Vagina (tissue), 2 donors: Measurements from ENCODE around the gene GRPEL2. TPM values are rescaled to one million over a fixed set of nuclear protein-coding genes. Genes with fewer than 3 reads are reported as not detected.

Experiments
- DNase-seq, 2 donors: peaks; one replicate each; pipeline ENCODE4 v3.0.0-alpha.2; 2017; ENCODE audit errors: extremely low spot score in 2 of 2
- H3K27ac ChIP-seq: fragments of 200-600 bp; sonication (generic); one replicate; pipeline ENCODE4 v1.5.1; 2019
- H3K27me3 ChIP-seq: fragments of 200-600 bp; sonication (generic); one replicate; pipeline ENCODE4 v1.5.1; 2019
- H3K36me3 ChIP-seq, 2 donors: fragments of 200-600 bp; sonication (generic); one replicate each; pipeline ENCODE4 v1.5.1; 2017 to 2019
- H3K4me1 ChIP-seq: fragments of 200-600 bp; sonication (generic); one replicate; pipeline ENCODE4 v1.5.1; 2019
- H3K4me3 ChIP-seq, 2 donors: fragments of 200-600 bp; sonication (generic); 1 replicate in 1 of 2; 2 replicates in 1 of 2; pipeline ENCODE4 v1.5.1; 2016 to 2019
- H3K9me3 ChIP-seq: fragments of 200-600 bp; sonication (generic); one replicate; pipeline ENCODE4 v1.5.1; 2019
- POLR2A ChIP-seq, 2 donors: fragments of 450-650 bp; IDR thresholded peaks; one replicate each; pipeline ENCODE4 v1.6.1; 2017; ENCODE audit warnings: antibody characterized with exemption in 2 of 2, mild to moderate bottlenecking in 2 of 2, moderate library complexity in 2 of 2
- POLR2AphosphoS5 ChIP-seq, 2 donors: sonication (generic); formaldehyde crosslinking; IDR thresholded peaks; one replicate each; pipeline ENCODE4 v1.9.0; 2017; ENCODE audit warnings: antibody characterized with exemption in 2 of 2, mild to moderate bottlenecking in 2 of 2, low read depth in 1 of 2; ENCODE audit not compliant: insufficient read depth in 1 of 2
- intact Hi-C: fragments of 100-400 bp; cut with DNase I; formaldehyde crosslinking; loops from one replicate; pipeline ENCODE4 v1.15.1; 2023
- total RNA-seq: library from RNA; depleted of rRNA; stranded (reverse); fragments of >200 nt; gene quantifications from one replicate; pipeline ENCODE4 v1.2.3, GENCODE V29; 2016
- TF ChIP-seq, protein P1 (sequence below), 3 experiments: fragments of 450-650 bp in 2 of 3; fragments of 200-600 bp in 1 of 3; sonication (generic) in 1 of 3; IDR thresholded peaks; one replicate each; pipeline ENCODE4 v1.5.1; 2017 to 2019; ENCODE audit warnings: antibody characterized with exemption in 3 of 3, mild to moderate bottlenecking in 2 of 3, moderate library complexity in 2 of 3

Gene GRPEL2
- total RNA-seq, 1 donor from 2014 or later = 16.9 TPM

DNA sequence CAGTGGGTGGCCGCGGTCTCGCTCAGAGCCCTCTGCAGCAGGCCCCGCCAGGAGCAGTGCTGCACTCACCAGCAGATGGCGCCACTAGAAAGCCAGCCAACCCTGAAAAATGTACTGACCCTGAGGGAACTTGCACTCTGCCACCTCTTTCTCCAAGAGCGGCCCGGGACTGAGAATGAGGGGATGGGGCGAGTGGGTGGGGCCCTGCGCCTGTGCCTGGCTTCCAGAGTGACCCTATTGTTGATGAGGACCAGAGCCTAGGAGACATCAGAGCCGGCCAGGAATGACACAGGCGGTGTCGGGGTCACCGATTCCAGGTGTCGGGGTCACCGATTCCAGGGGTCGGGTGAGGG is 36.7 kb downstream of the GRPEL2 start:
- no peak for DNase-seq
- H3K27me3 ChIP-seq = no peaks in the 10 kb centered on the region
- intact Hi-C loops = loop anchor here (5.0 kb wide), 1 partner anchor 50 kb away; no protein-coding TSS in a partner anchor
- peak overlapping the region; percentile 91 for H3K27ac ChIP-seq
- TF ChIP-seq POLR2AphosphoS5 (IDR thresholded peaks at IDR 0.05; ENCODE audit: insufficient read depth in 1 of 2, low read depth in 1 of 2) (peak in 1 of 2 donors; percentile 43), POLR2A (IDR thresholded peaks at IDR 0.05) (no peak)
- TF ChIP-seq, protein P1, sequence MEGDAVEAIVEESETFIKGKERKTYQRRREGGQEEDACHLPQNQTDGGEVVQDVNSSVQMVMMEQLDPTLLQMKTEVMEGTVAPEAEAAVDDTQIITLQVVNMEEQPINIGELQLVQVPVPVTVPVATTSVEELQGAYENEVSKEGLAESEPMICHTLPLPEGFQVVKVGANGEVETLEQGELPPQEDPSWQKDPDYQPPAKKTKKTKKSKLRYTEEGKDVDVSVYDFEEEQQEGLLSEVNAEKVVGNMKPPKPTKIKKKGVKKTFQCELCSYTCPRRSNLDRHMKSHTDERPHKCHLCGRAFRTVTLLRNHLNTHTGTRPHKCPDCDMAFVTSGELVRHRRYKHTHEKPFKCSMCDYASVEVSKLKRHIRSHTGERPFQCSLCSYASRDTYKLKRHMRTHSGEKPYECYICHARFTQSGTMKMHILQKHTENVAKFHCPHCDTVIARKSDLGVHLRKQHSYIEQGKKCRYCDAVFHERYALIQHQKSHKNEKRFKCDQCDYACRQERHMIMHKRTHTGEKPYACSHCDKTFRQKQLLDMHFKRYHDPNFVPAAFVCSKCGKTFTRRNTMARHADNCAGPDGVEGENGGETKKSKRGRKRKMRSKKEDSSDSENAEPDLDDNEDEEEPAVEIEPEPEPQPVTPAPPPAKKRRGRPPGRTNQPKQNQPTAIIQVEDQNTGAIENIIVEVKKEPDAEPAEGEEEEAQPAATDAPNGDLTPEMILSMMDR (IDR thresholded peaks at IDR 0.05) = peak; percentile 84 to 98 (median 89)
- H3K9me3 ChIP-seq = no peaks in the 10 kb centered on the region
- no peaks in the 10 kb centered on the region for H3K36me3 ChIP-seq
- peaks cover 53% of the 10 kb centered on the region for H3K4me1 ChIP-seq
- peak overlapping the region; percentile 18 to 28 for H3K4me3 ChIP-seq

DNA sequence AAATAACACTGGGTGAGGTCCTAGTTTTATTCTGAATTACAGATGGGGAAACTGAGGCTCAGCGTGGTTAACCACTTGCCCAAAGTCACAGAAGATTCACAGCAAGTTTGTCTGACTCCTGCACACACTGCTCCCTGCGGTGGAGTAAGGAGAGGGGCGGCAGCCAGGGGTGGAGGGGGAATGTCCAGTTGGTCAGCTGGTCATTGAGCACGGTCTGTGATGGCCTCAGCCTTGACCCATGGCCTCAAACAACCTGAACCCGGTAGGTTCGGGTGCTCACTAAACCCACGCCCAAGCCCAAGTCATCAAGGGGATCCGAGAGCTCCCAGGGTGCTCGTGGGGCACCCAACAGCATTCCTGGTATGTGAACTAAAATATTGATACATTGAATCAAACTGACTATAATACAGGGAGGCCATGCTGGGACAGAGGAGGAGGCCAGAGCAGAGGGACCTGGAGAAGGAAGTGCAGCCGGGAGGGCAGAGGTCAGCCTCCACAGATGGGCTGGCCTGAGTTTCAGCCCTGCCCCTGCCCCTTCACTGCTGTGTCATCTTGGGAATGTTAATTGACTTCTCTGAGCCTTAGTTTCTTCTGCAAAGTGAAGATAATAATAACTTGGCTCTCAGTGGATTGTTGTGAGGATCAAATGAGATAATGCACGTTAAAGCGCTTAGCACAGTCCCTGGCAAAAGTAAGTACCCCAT is 37.4 kb downstream of the GRPEL2 start:
- H3K27ac ChIP-seq = peak overlapping the region; percentile 91
- TF ChIP-seq POLR2AphosphoS5 (IDR thresholded peaks at IDR 0.05; ENCODE audit: insufficient read depth in 1 of 2, low read depth in 1 of 2) (no peak), POLR2A (IDR thresholded peaks at IDR 0.05) (no peak)
- TF ChIP-seq, protein P1 (IDR thresholded peaks at IDR 0.05) = no peak
- intact Hi-C loops = loop anchor here (5.0 kb wide), 1 partner anchor 50 kb away; no protein-coding TSS in a partner anchor
- no peaks in the 10 kb centered on the region for H3K9me3 ChIP-seq
- H3K4me3 ChIP-seq = peak overlapping the region; percentile 18 to 28
- H3K4me1 ChIP-seq = peaks cover 54% of the 10 kb centered on the region
- H3K36me3 ChIP-seq = no peaks in the 10 kb centered on the region
- no peak for DNase-seq
- no peaks in the 10 kb centered on the region for H3K27me3 ChIP-seq

DNA sequence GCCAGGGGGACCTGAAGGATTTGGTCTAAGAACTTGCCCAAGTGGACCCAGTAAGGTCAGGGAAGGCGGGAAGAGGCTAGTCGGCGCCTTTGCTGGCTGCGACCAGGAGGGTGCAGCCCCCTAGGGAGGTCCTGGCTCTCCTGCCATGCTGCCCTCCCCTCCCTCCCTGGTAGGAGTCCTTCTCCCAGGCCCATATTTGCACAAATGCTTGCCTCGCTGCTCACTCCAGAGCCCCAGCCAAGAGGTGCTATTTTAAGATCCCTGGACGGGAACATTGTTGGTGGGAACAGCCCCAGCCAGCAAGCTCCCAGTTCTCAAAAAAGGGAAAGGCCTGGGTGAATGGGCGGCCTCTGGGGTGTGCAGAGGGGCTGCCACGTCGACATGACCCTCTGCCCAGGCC is 38.1 kb downstream of the GRPEL2 start:
- DNase-seq = no peak

DNA sequence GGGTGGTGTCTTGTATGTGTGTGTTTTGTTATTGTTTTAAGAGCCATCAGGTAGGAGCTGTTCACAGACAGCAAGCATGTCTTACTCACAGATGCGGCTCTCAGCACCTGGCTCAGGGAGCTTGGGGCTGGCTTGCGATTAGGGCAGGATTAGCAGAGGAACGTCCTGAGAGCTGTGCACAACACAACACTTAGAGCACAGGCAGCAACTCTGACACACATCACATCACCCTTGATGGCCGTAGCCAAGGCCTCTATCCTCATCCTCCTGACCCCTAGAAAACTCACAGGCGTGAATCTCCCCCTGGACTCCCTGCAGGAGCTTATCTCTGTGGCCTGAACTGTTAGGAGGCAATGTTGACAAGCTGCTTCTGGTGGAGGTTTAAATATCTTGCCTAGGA is 40.9 kb downstream of the GRPEL2 start:
- no peak for DNase-seq
- Histone ChIP-seq H3K36me3 (no peaks in the 10 kb centered on the region), H3K9me3 (no peaks in the 10 kb centered on the region), H3K27ac (peak overlapping the region; percentile 91), H3K4me1 (peaks cover 76% of the 10 kb centered on the region), H3K27me3 (no peaks in the 10 kb centered on the region), H3K4me3 (no peak overlapping the region)
- intact Hi-C loops = loop anchor here (2.0 kb wide), 1 partner anchor 21 kb away; no protein-coding TSS in a partner anchor
- TF ChIP-seq POLR2A (IDR thresholded peaks at IDR 0.05) (no peak), POLR2AphosphoS5 (IDR thresholded peaks at IDR 0.05; ENCODE audit: insufficient read depth in 1 of 2, low read depth in 1 of 2) (no peak)
- TF ChIP-seq, protein P1 (IDR thresholded peaks at IDR 0.05) = no peak

More for the DNA sequence above, 38.1 kb downstream of the GRPEL2 start:
- no peak for TF ChIP-seq POLR2A (IDR thresholded peaks at IDR 0.05)
- TF ChIP-seq POLR2AphosphoS5 (IDR thresholded peaks at IDR 0.05; ENCODE audit: insufficient read depth in 1 of 2, low read depth in 1 of 2) = peak; percentile 33 to 73
- peak overlapping the region; percentile 91 for H3K27ac ChIP-seq
- no peaks in the 10 kb centered on the region for H3K36me3 ChIP-seq
- H3K27me3 ChIP-seq = no peaks in the 10 kb centered on the region
- H3K4me3 ChIP-seq = no peak overlapping the region
- H3K4me1 ChIP-seq = peaks cover 55% of the 10 kb centered on the region
- intact Hi-C loops = loop anchor here (5.0 kb wide), 1 partner anchor 49 kb away; no protein-coding TSS in a partner anchor
- no peaks in the 10 kb centered on the region for H3K9me3 ChIP-seq

DNA sequence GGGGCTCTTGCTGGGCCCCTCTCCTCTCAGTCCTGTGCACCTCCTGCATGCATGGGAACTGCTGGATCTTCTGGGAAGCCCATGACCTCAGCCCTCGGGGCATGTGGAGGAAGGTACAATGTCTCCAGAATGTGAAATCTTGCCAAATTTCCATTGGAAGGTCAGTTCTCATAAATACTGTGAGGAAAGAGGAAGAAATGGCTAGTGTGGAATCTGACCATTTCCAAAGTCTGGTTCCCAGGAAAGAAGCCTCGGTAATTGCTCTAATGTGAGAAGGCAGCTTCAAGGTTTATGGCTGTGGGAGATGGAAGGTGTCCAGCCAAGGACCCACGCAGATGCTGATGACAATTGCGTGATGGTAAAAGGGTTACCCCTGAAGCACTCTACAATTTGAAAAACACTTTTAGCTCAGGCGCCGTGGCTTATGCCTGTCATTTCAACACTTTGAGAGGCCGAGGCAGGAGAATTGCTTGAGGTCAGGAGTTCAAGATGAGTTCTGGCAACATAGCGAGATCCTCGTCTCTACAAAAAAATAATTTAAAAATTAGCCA is 41.9 kb downstream of the GRPEL2 start:
- TF ChIP-seq POLR2A (IDR thresholded peaks at IDR 0.05) = no peak
- TF ChIP-seq, protein P1 (IDR thresholded peaks at IDR 0.05) = no peak
- TF ChIP-seq POLR2AphosphoS5 (IDR thresholded peaks at IDR 0.05; ENCODE audit: insufficient read depth in 1 of 2, low read depth in 1 of 2) = peak in 1 of 2 donors; percentile 62

More for the DNA sequence above, 41.9 kb downstream of the GRPEL2 start:
- intact Hi-C loops = loop anchor here (2.0 kb wide), 1 partner anchor 20 kb away; no protein-coding TSS in a partner anchor
- H3K4me1 ChIP-seq = peaks cover 69% of the 10 kb centered on the region
- no peak for DNase-seq
- H3K4me3 ChIP-seq = peak overlapping the region in 1 of 2 donors; percentile 11
- peak overlapping the region; percentile 91 for H3K27ac ChIP-seq
- no peaks in the 10 kb centered on the region for H3K9me3 ChIP-seq
- no peaks in the 10 kb centered on the region for H3K27me3 ChIP-seq
- H3K36me3 ChIP-seq = no peaks in the 10 kb centered on the region
